ENCODE measurements around the gene SLC22A15. TPM values are rescaled to one million over a fixed set of nuclear protein-coding genes. Genes with fewer than 3 reads are reported as not detected.
A peak's percentile ranks its signal among the peaks of the same experiment; 100 is the strongest.

SLC22A15 gene
- total RNA-seq, 6 experiments from 2014 or later: 3.2 to 5.9 (median 4.1) TPM

GRCh38 chr1:115946116-115946515 lies 30.2 kb upstream of the SLC22A15 start:
- Mint-ChIP-seq H3K4me1 (ENCODE audit: low read depth) (peaks cover 12% of the 10 kb centered on the region), H3K36me3 (ENCODE audit: low read depth) (no peaks in the 10 kb centered on the region), H3K4me3 (no peak overlapping the region), H3K27me3 (ENCODE audit: insufficient read depth) (peaks cover 28% of the 10 kb centered on the region), H3K9me3 (no peaks in the 10 kb centered on the region), H3K27ac (no peak overlapping the region)
- DNase-seq: no peak
- TF ChIP-seq CTCF (IDR thresholded peaks at IDR 0.05): no peak

GRCh38 chr1:115949156-115949555 lies 27.2 kb upstream of the SLC22A15 start:
- no peak for TF ChIP-seq CTCF (IDR thresholded peaks at IDR 0.05)
- Mint-ChIP-seq H3K36me3 (ENCODE audit: low read depth) (no peaks in the 10 kb centered on the region), H3K27me3 (ENCODE audit: insufficient read depth) (peaks cover 20% of the 10 kb centered on the region), H3K27ac (no peak overlapping the region), H3K9me3 (no peaks in the 10 kb centered on the region), H3K4me3 (no peak overlapping the region), H3K4me1 (ENCODE audit: low read depth) (peaks cover 12% of the 10 kb centered on the region)
- DNase-seq: peak; percentile 15

- H3K27me3 Mint-ChIP-seq (ENCODE audit: insufficient read depth): peaks cover 22% of the 10 kb centered on the region
- peaks cover 12% of the 10 kb centered on the region for H3K4me1 Mint-ChIP-seq (ENCODE audit: low read depth)
- no peak overlapping the region for H3K4me3 Mint-ChIP-seq
- DNase-seq: no peak
- no peak for TF ChIP-seq CTCF (IDR thresholded peaks at IDR 0.05)
- no peak overlapping the region for H3K27ac Mint-ChIP-seq
- no peaks in the 10 kb centered on the region for H3K9me3 Mint-ChIP-seq
- no peaks in the 10 kb centered on the region for H3K36me3 Mint-ChIP-seq (ENCODE audit: low read depth)
Observed at GRCh38 chr1:115951560-115951959, 24.8 kb upstream of the SLC22A15 start.

- no peak for TF ChIP-seq CTCF (IDR thresholded peaks at IDR 0.05)
- no peak for DNase-seq
- no peaks in the 10 kb centered on the region for H3K36me3 Mint-ChIP-seq (ENCODE audit: low read depth)
- no peak overlapping the region for H3K4me3 Mint-ChIP-seq
- no peak overlapping the region for H3K27ac Mint-ChIP-seq
- peaks cover 12% of the 10 kb centered on the region for H3K4me1 Mint-ChIP-seq (ENCODE audit: low read depth)
- peaks cover 22% of the 10 kb centered on the region for H3K27me3 Mint-ChIP-seq (ENCODE audit: insufficient read depth)
- H3K9me3 Mint-ChIP-seq: no peaks in the 10 kb centered on the region
Observed at GRCh38 chr1:115952547-115952946, 23.8 kb upstream of the SLC22A15 start.

GRCh38 chr1:115953180-115953579 lies 23.1 kb upstream of the SLC22A15 start:
- H3K4me1 Mint-ChIP-seq (ENCODE audit: low read depth): peaks cover 12% of the 10 kb centered on the region
- no peak for DNase-seq
- peaks cover 19% of the 10 kb centered on the region for H3K27me3 Mint-ChIP-seq (ENCODE audit: insufficient read depth)
- no peak overlapping the region for H3K4me3 Mint-ChIP-seq
- TF ChIP-seq CTCF (IDR thresholded peaks at IDR 0.05): no peak
- H3K27ac Mint-ChIP-seq: no peak overlapping the region
- H3K9me3 Mint-ChIP-seq: no peaks in the 10 kb centered on the region
- no peaks in the 10 kb centered on the region for H3K36me3 Mint-ChIP-seq (ENCODE audit: low read depth)

- Mint-ChIP-seq H3K27me3 (ENCODE audit: insufficient read depth) (peaks cover 19% of the 10 kb centered on the region), H3K27ac (no peak overlapping the region), H3K9me3 (no peaks in the 10 kb centered on the region), H3K4me3 (no peak overlapping the region), H3K4me1 (ENCODE audit: low read depth) (peaks cover 3% of the 10 kb centered on the region), H3K36me3 (ENCODE audit: low read depth) (no peaks in the 10 kb centered on the region)
- no peak for DNase-seq
- no peak for TF ChIP-seq CTCF (IDR thresholded peaks at IDR 0.05)
Observed at GRCh38 chr1:115954684-115955083, 21.6 kb upstream of the SLC22A15 start.
